H1 (cell line): ENCODE measurements around the gene GFOD1. TPM values are rescaled to one million over a fixed set of nuclear protein-coding genes. Genes with fewer than 3 reads are reported as not detected.

Source experiments
- CTCF ChIA-PET: fragments of 300-600 bp; sonication (Branson Sonifier 250); formaldehyde crosslinking; loops from one replicate; lab custom pipeline; 2021; ENCODE audit not compliant: partially characterized antibody; lab: Charles Lee
- POLR2A ChIA-PET: fragments of 300-600 bp; sonication (Branson Sonifier 250); formaldehyde crosslinking; loops from one replicate; lab custom pipeline; 2021; ENCODE audit warnings: inconsistent platforms; ENCODE audit not compliant: partially characterized antibody; lab: Charles Lee
- DNase-seq, 2 experiments: peaks; one replicate each; pipeline versions ENCODE4 v3.0.0 to v3.0.0-alpha.2; 2010 to 2022; ENCODE audit warnings: low spot score in 2 of 2, low read depth in 1 of 2, mixed read lengths in 1 of 2
- FAIRE-seq: peaks from 2 replicates; lab custom pipeline; 2011; peaks lifted over from hg19 to GRCh38; lab: Jason Lieb, UNC
- H2AFZ ChIP-seq: 2 replicates; pipeline ENCODE4 v1.8.1; 2012; ENCODE audit warnings: low read length, inconsistent platforms
- H2AK5ac ChIP-seq: 2 replicates; pipeline ENCODE4 v1.6.1; 2013; ENCODE audit warnings: low read depth, low read length
- H2BK120ac ChIP-seq: replicated peaks from 2 replicates; pipeline ENCODE3; 2013; ENCODE audit warnings: low read depth, low read length, inconsistent platforms
- H2BK12ac ChIP-seq: 2 replicates; pipeline ENCODE4 v1.6.1; 2013; ENCODE audit warnings: low read depth, low read length
- H2BK15ac ChIP-seq: 2 replicates; pipeline ENCODE4 v1.6.1; 2013; ENCODE audit warnings: low read length
- H2BK20ac ChIP-seq: 2 replicates; pipeline ENCODE4 v1.6.1; 2013; ENCODE audit warnings: low read length
- H2BK5ac ChIP-seq: 2 replicates; pipeline ENCODE4 v1.6.1; 2013; ENCODE audit warnings: low read depth, low read length
- H3K14ac ChIP-seq: 2 replicates; pipeline ENCODE4 v1.6.1; 2013; ENCODE audit warnings: inconsistent platforms; ENCODE audit not compliant: insufficient read length
- H3K18ac ChIP-seq: 2 replicates; pipeline ENCODE4 v1.6.1; 2013; ENCODE audit warnings: low read length; ENCODE audit errors: extremely low read depth
- H3K23ac ChIP-seq: 2 replicates; pipeline ENCODE4 v1.6.1; 2013; ENCODE audit warnings: inconsistent platforms; ENCODE audit not compliant: insufficient read length
- H3K23me2 ChIP-seq: 2 replicates; pipeline ENCODE4 v1.6.1; 2013; ENCODE audit warnings: low read depth, low read length
- H3K27ac ChIP-seq: 2 replicates; pipeline ENCODE4 v1.6.1; 2011; ENCODE audit warnings: low read depth, low read length, inconsistent platforms
- H3K27me3 ChIP-seq, 4 experiments: replicated peaks in 1 of 4; 1 replicate in 1 of 4; 2 replicates in 3 of 4; pipeline versions ENCODE4 v1.6.1 to v1.8.1; 2011 to 2013; ENCODE audit warnings: low read length in 3 of 4, mild to moderate bottlenecking in 3 of 4, inconsistent platforms in 2 of 4, mixed read lengths in 2 of 4, moderate library complexity in 1 of 4; ENCODE audit not compliant: control insufficient read depth in 3 of 4, insufficient read depth in 3 of 4; ENCODE audit errors: extremely low read depth in 1 of 4
- H3K36me3 ChIP-seq, 4 experiments: 2 replicates each; pipeline versions ENCODE4 v1.6.1 to v1.8.1; 2011 to 2013; ENCODE audit warnings: mild to moderate bottlenecking in 4 of 4, low read length in 3 of 4, moderate library complexity in 2 of 4, control low read depth in 1 of 4, inconsistent platforms in 1 of 4; ENCODE audit not compliant: insufficient read depth in 4 of 4, control insufficient read depth in 2 of 4
- H3K4ac ChIP-seq: replicated peaks from 2 replicates; pipeline ENCODE3; 2013; ENCODE audit warnings: low read length, low read depth, mixed read lengths, inconsistent platforms; ENCODE audit not compliant: insufficient read length
- H3K4me1 ChIP-seq, 4 experiments: replicated peaks in 1 of 4; 1 replicate in 1 of 4; 2 replicates in 3 of 4; pipeline versions ENCODE4 v1.6.1 to v1.8.1; 2011 to 2013; ENCODE audit warnings: low read length in 3 of 4, inconsistent platforms in 2 of 4, mixed read lengths in 1 of 4; ENCODE audit not compliant: insufficient read depth in 4 of 4, control insufficient read depth in 3 of 4
- H3K4me2 ChIP-seq, 2 experiments: 2 replicates each; pipeline versions ENCODE4 v1.6.1 to v1.8.1; 2011 to 2013; ENCODE audit warnings: low read depth in 2 of 2, low read length in 2 of 2, control low read depth in 1 of 2, inconsistent platforms in 1 of 2, mild to moderate bottlenecking in 1 of 2; ENCODE audit not compliant: insufficient read depth in 1 of 2
- H3K4me3 ChIP-seq, 4 experiments: fragments of 200-600, 300-600 bp in 1 of 4; sonication (generic), shearing (Covaris generic), sonication (Bioruptor Twin) in 1 of 4; 2 replicates each; pipeline versions ENCODE4 v1.5.1 to v1.8.1; 2011 to 2016; ENCODE audit warnings: low read length in 4 of 4, low read depth in 3 of 4, control low read depth in 2 of 4, inconsistent platforms in 2 of 4, mild to moderate bottlenecking in 2 of 4, mixed read lengths in 1 of 4, moderate library complexity in 1 of 4; ENCODE audit not compliant: insufficient read depth in 2 of 4; ENCODE audit errors: extremely low read depth in 1 of 4
- H3K56ac ChIP-seq: replicated peaks from 2 replicates; pipeline ENCODE3; 2013; ENCODE audit warnings: low read depth, mild to moderate bottlenecking, mixed read lengths, low read length, inconsistent platforms; ENCODE audit not compliant: insufficient read length
- H3K79me1 ChIP-seq: 2 replicates; pipeline ENCODE4 v1.6.1; 2013; ENCODE audit warnings: low read depth, low read length, control low read depth
- H3K79me2 ChIP-seq, 2 experiments: 2 replicates each; pipeline versions ENCODE4 v1.6.1 to v1.8.1; 2012 to 2013; ENCODE audit warnings: low read length in 2 of 2, mild to moderate bottlenecking in 2 of 2, inconsistent platforms in 1 of 2; ENCODE audit not compliant: insufficient read depth in 2 of 2, control insufficient read depth in 1 of 2
- H3K9ac ChIP-seq, 4 experiments: replicated peaks in 1 of 4; 1 replicate in 1 of 4; 2 replicates in 3 of 4; pipeline versions ENCODE4 v1.6.1 to v1.8.1; 2011 to 2013; ENCODE audit warnings: low read depth in 3 of 4, low read length in 3 of 4, control low read depth in 2 of 4, mild to moderate bottlenecking in 2 of 4, moderate library complexity in 2 of 4, inconsistent platforms in 1 of 4; ENCODE audit errors: extremely low read depth in 1 of 4
- H3K9me3 ChIP-seq, 2 experiments: 2 replicates each; pipeline versions ENCODE4 v1.6.1 to v1.8.1; 2012 to 2013; ENCODE audit warnings: mild to moderate bottlenecking in 2 of 2, moderate library complexity in 2 of 2, control low read depth in 1 of 2, inconsistent platforms in 1 of 2, low read depth in 1 of 2, low read length in 1 of 2, mixed read lengths in 1 of 2; ENCODE audit not compliant: insufficient read depth in 2 of 2
- H4K20me1 ChIP-seq, 2 experiments: replicated peaks in 1 of 2; 2 replicates each; pipeline versions ENCODE3 to v1.8.1; 2011 to 2013; ENCODE audit warnings: inconsistent platforms in 2 of 2, low read length in 2 of 2, mild to moderate bottlenecking in 1 of 2; ENCODE audit not compliant: insufficient read depth in 2 of 2, control insufficient read depth in 1 of 2
- H4K5ac ChIP-seq: 2 replicates; pipeline ENCODE4 v1.6.1; 2013; ENCODE audit warnings: low read length, low read depth, mixed read lengths, inconsistent platforms; ENCODE audit not compliant: insufficient read length
- H4K8ac ChIP-seq: 2 replicates; pipeline ENCODE4 v1.8.0; 2013; ENCODE audit warnings: mild to moderate bottlenecking, moderate library complexity, low read length, inconsistent platforms; ENCODE audit not compliant: insufficient read depth; ENCODE audit errors: extremely low read depth
- H4K91ac ChIP-seq: replicated peaks from 2 replicates; pipeline ENCODE3; 2013; ENCODE audit warnings: low read length, mixed read lengths, inconsistent platforms; ENCODE audit not compliant: insufficient read length
- ATF3 ChIP-seq: IDR thresholded peaks from 2 replicates; pipeline ENCODE4 v1.6.1; 2011; ENCODE audit warnings: low read depth, mild to moderate bottlenecking, low read length; ENCODE audit not compliant: insufficient read depth
- BCL11A ChIP-seq, 2 experiments: IDR thresholded peaks; one replicate each; pipeline ENCODE4 v1.6.1; 2011; ENCODE audit warnings: low read depth in 2 of 2, low read length in 2 of 2, mild to moderate bottlenecking in 2 of 2
- CEBPB ChIP-seq: IDR thresholded peaks from 2 replicates; pipeline ENCODE4 v1.6.1; 2012; ENCODE audit warnings: low read depth, low read length
- EGR1 ChIP-seq: IDR thresholded peaks from 2 replicates; pipeline ENCODE4 v1.6.1; 2011; ENCODE audit warnings: low read depth, low read length, borderline replicate concordance
- HDAC2 ChIP-seq, 2 experiments: fragments of 300-600 bp in 1 of 2; sonication (generic) in 1 of 2; IDR thresholded peaks; 2 replicates each; pipeline ENCODE4 v1.6.1; 2011 to 2012; ENCODE audit warnings: low read depth in 2 of 2, low read length in 2 of 2, mild to moderate bottlenecking in 2 of 2, moderate library complexity in 2 of 2, borderline replicate concordance in 1 of 2, inconsistent platforms in 1 of 2
- JUND ChIP-seq: IDR thresholded peaks from 2 replicates; pipeline ENCODE4 v1.6.1; 2011; ENCODE audit warnings: mild to moderate bottlenecking, improper control_type of control experiment, low read length
- KDM4A ChIP-seq: IDR thresholded peaks from one replicate; pipeline ENCODE4 v1.7.1; 2012; ENCODE audit warnings: low read depth, mild to moderate bottlenecking, moderate library complexity, low read length, inconsistent platforms; ENCODE audit not compliant: severe bottlenecking
- PHF8 ChIP-seq: fragments of 200-600 bp; sonication (generic); conservative IDR thresholded peaks from 2 replicates; pipeline ENCODE4 v1.7.1; 2012; ENCODE audit warnings: low read depth, mild to moderate bottlenecking, inconsistent platforms, low read length, moderate library complexity
- RBBP5 ChIP-seq: IDR thresholded peaks from 2 replicates; pipeline ENCODE4 v1.7.1; 2012; ENCODE audit warnings: low read depth, mild to moderate bottlenecking, inconsistent platforms, low read length, moderate library complexity, borderline replicate concordance
- RFX5 ChIP-seq: IDR thresholded peaks from 2 replicates; pipeline ENCODE4 v1.6.1; 2011; ENCODE audit warnings: low read depth, low read length, improper control_type of control experiment, borderline replicate concordance
- SAP30 ChIP-seq: fragments of 300-600 bp; sonication (generic); IDR thresholded peaks from 2 replicates; pipeline ENCODE4 v1.7.1; 2012; ENCODE audit warnings: low read length, moderate library complexity, mild to moderate bottlenecking, inconsistent platforms; ENCODE audit not compliant: insufficient read depth, insufficient replicate concordance
- TAF1 ChIP-seq: IDR thresholded peaks from 2 replicates; pipeline ENCODE4 v1.6.1; 2011; ENCODE audit warnings: mild to moderate bottlenecking, low read depth, low read length
- TAF7 ChIP-seq: optimal IDR thresholded peaks from 2 replicates; pipeline ENCODE3; 2011; ENCODE audit warnings: low read depth, mild to moderate bottlenecking, inconsistent platforms, low read length, moderate library complexity, borderline replicate concordance
- WGBS, 2 experiments: shearing (Covaris generic) in 1 of 2; methylation state at CpG; one replicate each; pipeline versions ENCODE4 v1.1.6 to v1.1.7; 2013 to 2015; ENCODE audit warnings: low lambda C conversion rate in 2 of 2, mixed read lengths in 2 of 2, inconsistent platforms in 1 of 2, low coverage in 1 of 2, missing lambda C conversion rate in 1 of 2; ENCODE audit not compliant: insufficient replicate concordance in 2 of 2, insufficient coverage in 1 of 2, insufficient read length in 1 of 2; ENCODE audit errors: extremely low coverage in 1 of 2, missing lambda C conversion rate in 1 of 2; 5-methylcytosine and 5-hydroxymethylcytosine counted together
- polyA plus RNA-seq, 7 experiments: library from polyadenylated mRNA; depleted of rRNA in 3 of 7; stranded (reverse) in 5 of 7; unstranded in 2 of 7; fragments of >200 nt in 5 of 7; fragments of 200-250 nt in 2 of 7; gene quantifications; 1 replicate in 5 of 7; 2 replicates in 1 of 7; 4 replicates in 1 of 7; pipeline versions ENCODE4 v1.2.1 to v1.2.3, GENCODE V29; 2011 to 2013; ENCODE audit warnings: missing spikeins in 2 of 7, mixed read lengths in 2 of 7
- total RNA-seq: library from RNA; stranded (reverse); fragmentation: NEBNext Ultra II Directional; extraction: Animal tissue kit (Norgen Biotek cat#: 25700); gene quantifications from 2 replicates; pipeline ENCODE4 v1.2.1, GENCODE V29; 2021

GFOD1 gene
- total and polyA plus RNA-seq, 2 of the 8 experiments (the other 6 are each of a cell fraction or from before 2014, with no cell fraction given) = 2.5 to 8.8 TPM

GRCh38 chr6:13391537-13391936, 95.9 kb downstream of the GFOD1 start:
- H2BK120ac ChIP-seq = no peak overlapping the region
- H3K9me3 ChIP-seq = no peaks in the 10 kb centered on the region
- H3K23ac ChIP-seq = no peak overlapping the region
- DNase-seq (no peak), FAIRE-seq (no peak)
- no peaks in the 10 kb centered on the region for H3K4me1 ChIP-seq
- H4K91ac ChIP-seq = no peak overlapping the region
- H3K4me2 ChIP-seq = no peak overlapping the region
- no peaks in the 10 kb centered on the region; the same call in 1 of the 2 replicates for H3K79me1 ChIP-seq
- WGBS, 2 experiments = 91% methylated on average over 5 of the region's 5 CpGs; no CpG with 5 or more reads in 1 of the 2 experiments
- no peak overlapping the region for H4K5ac ChIP-seq
- no peak overlapping the region for H3K4me3 ChIP-seq
- H2BK20ac ChIP-seq = no peak overlapping the region
- no peaks in the 10 kb centered on the region for H4K20me1 ChIP-seq
- ChIA-PET POLR2A (interaction anchor here (0.8 to 1.3 kb wide), 2 partner anchors 8 to 105 kb away, joined by 3 read pairs; no protein-coding TSS in a partner anchor), CTCF (interaction anchor here (0.6 to 3.3 kb wide), 7 partner anchors 8 to 184 kb away, joined by 3 to 16 read pairs (median 3); no protein-coding TSS in a partner anchor)
- H3K9ac ChIP-seq = no peak overlapping the region
- no peak overlapping the region for H3K56ac ChIP-seq
- H3K36me3 ChIP-seq = no peaks in the 10 kb centered on the region
- H3K14ac ChIP-seq = no peak overlapping the region
- H2BK5ac ChIP-seq = no peak overlapping the region
- no peak overlapping the region for H2AFZ ChIP-seq
- no peak overlapping the region for H2AK5ac ChIP-seq
- H3K18ac ChIP-seq = no peak overlapping the region
- no peak overlapping the region for H2BK15ac ChIP-seq
- H3K27me3 ChIP-seq = no peaks in the 10 kb centered on the region
- no peaks in the 10 kb centered on the region for H3K79me2 ChIP-seq
- H2BK12ac ChIP-seq = no peak overlapping the region
- no peak overlapping the region for H3K4ac ChIP-seq
- H3K23me2 ChIP-seq = no peaks in the 10 kb centered on the region; the same call in 1 of the 2 replicates
- H3K27ac ChIP-seq = no peak overlapping the region
- H4K8ac ChIP-seq = no peak overlapping the region
- TF ChIP-seq JUND = no peak
- no peak for TF ChIP-seq PHF8
- no peak for TF ChIP-seq HDAC2 (IDR thresholded peaks at IDR 0.05; ENCODE audit: borderline replicate concordance in 1 of 2, low read depth in 2 of 2, low read length in 2 of 2)
- no peak for TF ChIP-seq SAP30
- TF ChIP-seq CEBPB = no peak
- no peak for TF ChIP-seq EGR1
- TF ChIP-seq RFX5 = no peak
- no peak for TF ChIP-seq BCL11A (IDR thresholded peaks at IDR 0.05; ENCODE audit: low read depth in 2 of 2, low read length in 2 of 2)
- TF ChIP-seq RBBP5 = no peak
- no peak for TF ChIP-seq ATF3
- no peak for TF ChIP-seq TAF1
- no peak for TF ChIP-seq TAF7
- TF ChIP-seq KDM4A = no peak
